ENCODE data around the gene BTN2A1.
"Not testable (repeated sequence)": the region's sequence is repeated elsewhere in the genome, so short reads cannot be mapped to it uniquely, and the experiment has no call there.

BTN2A1 gene

GRCh38 chr6:26457806-26458688 lies at the start of gene BTN2A1:
Gene BTN2A1 (plus strand): TSS chr6:26457955. CDS start chr6:26458637, 682 bp downstream.
- peak; percentile 65 for DNase-seq

- no peak for DNase-seq
These were observed 48.7 kb upstream of the BTN2A1 start for GRCh38 chr6:26408828-26409730.

- no peak for DNase-seq
These were observed 46.0 kb upstream of the BTN2A1 start for GRCh38 chr6:26411751-26412150.

DNA sequence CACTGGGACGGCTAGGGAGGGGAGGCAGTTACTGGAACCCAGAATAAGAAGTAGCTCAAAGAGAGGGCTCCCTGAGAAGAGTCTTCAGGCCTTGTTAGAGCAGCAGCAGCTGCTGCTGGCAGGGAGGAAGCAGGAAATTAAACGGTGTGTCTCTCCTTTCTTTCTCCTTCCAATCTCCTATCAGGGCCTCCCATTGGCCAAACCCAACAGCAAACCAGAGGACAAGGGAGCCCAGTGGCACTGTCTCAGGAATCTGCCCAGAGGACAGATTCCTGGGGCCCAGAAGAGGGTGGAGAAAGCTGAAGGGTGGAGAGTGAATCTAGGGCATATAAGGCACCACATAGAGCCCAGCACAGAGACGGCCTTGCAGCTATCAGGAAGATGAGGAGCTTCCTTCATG lies 45.5 kb upstream of the BTN2A1 start:
- no peak for DNase-seq

DNA sequence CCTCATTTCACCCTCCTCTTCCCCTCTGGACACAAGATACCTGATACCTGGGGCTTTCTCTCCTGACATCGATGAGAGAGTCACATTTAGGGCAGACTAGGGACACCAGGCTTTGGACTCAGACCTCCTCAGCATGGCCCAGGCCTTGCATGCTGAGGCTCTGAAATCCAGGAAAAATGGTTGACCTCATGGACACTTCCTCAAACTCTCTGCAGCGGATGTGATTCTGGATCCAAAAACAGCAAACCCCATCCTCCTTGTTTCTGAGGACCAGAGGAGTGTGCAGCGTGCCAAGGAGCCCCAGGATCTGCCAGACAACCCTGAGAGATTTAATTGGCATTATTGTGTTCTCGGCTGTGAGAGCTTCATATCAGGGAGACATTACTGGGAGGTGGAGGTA lies 44.8 kb upstream of the BTN2A1 start:
- no peak for DNase-seq

DNA sequence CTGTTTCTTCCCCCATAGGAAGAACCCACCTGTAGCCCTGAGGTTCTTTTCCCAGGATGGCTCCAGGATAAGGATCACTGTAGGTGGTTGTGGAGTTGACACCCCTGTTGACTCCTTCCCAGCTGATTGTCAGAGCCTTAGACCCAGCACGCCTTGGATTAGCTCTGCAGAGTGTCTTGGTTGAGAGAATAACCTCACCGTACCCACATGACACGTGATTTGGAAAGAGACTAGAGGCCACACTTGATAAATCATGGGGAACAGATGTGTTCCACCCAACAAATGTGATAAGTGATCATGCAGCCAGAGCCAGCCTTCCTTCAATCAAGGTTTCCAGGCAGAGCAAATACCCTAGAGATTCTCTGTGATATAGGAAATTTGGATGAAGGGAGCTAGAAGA lies 43.5 kb upstream of the BTN2A1 start:
- no peak for DNase-seq

DNA sequence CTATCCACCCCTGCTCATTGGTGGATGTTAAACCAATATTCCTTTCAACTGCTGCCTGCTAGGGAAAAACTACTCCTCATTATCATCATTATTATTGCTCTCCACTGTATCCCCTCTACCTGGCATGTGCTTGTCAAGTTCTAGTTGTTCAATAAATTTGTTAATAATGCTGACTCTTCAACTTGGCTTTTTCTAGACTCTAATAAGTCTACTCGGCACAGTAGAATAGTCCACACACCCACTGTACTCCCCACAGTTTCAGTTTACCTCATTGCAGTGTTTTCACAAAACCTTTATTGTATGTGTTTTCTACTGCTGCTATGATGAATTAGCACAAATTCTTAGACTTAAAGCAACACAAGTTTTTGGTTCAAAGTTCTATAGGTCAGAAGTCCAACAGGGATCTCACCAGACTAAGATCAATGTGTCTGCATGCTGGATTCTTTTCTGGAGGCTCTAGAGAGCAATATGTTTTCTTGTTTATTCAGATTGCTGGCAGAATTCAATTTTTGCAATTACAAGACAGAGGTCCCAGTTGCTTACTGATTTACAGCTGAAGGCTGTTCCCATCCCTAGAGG lies 42.6 kb upstream of the BTN2A1 start:
- no peak for DNase-seq

DNA sequence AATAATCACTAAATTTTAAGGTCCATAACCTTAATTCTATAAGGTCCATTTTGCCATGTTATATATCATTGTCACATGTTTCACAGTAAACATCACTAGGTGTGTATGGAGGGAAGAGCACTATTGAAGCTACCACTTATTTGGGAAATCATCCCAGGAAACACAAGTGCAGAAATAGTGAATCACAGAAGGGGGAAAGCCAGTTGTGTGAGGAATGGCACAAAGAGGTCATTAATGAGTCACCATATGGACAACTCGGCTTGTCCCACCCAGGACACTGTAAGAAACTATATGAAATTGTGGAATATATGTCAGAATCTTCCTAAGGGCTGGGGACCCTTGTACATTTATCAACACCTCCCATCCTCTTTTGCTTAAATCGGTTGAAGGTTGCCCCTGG lies 42.0 kb upstream of the BTN2A1 start:
- DNase-seq: no peak

- DNase-seq: no peak
These were observed 41.5 kb upstream of the BTN2A1 start for GRCh38 chr6:26416288-26416687.

- DNase-seq: not testable (repeated sequence)
These were observed 39.7 kb upstream of the BTN2A1 start for GRCh38 chr6:26418077-26418476.

GRCh38 chr6:26418795-26419194 lies 39.0 kb upstream of the BTN2A1 start:
- not testable (repeated sequence) for DNase-seq

DNA sequence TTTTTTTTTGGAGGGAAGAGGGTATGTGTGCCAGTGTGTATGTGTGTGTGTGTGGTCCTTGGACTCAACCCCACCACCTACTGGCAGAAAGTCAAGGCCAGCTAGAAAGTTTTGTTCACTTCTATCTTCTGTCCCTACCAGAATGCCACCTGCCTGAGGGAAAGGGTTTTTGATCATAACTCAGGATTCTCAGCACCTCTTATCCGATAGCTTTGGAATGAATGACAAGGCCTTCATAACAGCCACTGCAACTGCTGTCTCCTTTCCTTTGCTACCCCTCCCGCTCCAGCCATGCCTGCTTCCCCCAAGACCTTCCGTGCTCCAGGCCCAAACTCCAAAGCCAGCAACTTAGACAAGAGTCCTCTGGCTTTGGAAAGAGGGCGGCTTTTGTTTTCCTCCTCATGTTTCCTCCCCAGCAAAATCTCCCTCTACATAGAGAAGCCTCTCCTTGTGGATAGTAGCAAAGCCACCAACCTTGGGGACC lies 37.0 kb upstream of the BTN2A1 start:
- DNase-seq: peak; percentile 14

DNA sequence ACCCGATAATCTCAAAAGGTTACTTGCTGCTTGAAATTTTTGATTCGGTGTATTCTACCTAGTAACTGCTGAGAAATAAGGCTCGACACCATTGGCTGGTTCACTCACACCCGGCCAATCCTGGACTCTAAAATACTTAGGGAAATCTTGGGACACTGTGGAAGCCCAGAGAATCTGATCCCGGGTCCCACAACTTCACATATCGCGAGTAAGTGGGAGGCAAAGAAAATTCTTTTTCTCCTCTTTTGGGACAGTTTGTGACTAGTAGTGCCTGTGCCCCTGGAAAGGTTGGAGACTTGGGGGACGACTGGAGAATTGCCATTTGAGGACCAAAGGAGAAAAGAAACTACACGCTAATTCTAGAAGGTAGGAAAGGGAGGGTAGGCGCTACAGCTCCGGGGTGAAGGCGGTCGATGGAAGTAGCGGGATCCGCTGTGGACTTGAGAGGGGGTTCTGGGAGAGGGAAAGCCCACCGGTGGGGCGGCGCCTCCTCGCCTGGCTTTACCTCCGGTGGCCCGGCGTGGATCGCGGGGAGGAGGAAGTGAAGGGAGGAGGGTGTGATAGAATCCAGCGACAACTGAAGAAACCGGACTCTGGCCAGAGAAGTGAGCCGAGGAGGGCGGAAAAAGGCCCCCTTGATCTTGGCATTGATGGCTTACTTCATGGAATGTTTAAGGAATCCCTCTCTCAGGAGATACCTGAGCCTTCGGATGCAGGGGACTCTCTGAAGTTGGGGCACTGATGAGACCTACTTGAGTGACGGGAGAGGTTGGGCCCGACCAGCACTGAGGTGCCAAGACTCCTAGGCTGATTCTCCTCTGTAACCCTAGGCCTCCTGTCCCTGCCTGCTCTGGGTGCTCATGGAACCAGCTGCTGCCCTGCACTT lies 36.3 kb upstream of the BTN2A1 start:
- DNase-seq: peak; percentile 45

DNA sequence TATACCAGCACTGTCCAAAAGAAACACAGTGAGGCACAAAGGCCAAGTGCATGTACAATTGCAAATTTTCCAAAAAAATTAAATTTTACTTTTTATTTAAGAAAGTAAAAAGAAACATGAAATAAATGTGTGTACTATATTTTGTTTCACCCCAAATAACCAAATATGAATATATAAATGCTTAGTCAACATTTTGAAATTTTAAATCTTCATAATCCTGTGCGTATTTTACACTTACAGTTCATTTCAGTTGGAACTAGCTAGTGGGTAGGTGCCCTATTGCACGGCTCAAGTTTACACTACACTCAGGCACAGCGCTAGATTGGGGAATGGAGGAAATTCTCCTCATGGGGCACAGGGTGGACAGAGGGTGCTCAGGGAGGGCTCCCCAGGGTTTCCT lies 35.4 kb upstream of the BTN2A1 start:
- DNase-seq: no peak

GRCh38 chr6:26426691-26427450 lies 30.9 kb upstream of the BTN2A1 start:
- no peak for DNase-seq

- DNase-seq: no peak
These were observed 30.3 kb upstream of the BTN2A1 start for GRCh38 chr6:26427451-26427809.

GRCh38 chr6:26428206-26428605 lies 29.5 kb upstream of the BTN2A1 start:
- DNase-seq: no peak

- no peak for DNase-seq
These were observed 27.0 kb upstream of the BTN2A1 start for GRCh38 chr6:26430787-26431186.

DNA sequence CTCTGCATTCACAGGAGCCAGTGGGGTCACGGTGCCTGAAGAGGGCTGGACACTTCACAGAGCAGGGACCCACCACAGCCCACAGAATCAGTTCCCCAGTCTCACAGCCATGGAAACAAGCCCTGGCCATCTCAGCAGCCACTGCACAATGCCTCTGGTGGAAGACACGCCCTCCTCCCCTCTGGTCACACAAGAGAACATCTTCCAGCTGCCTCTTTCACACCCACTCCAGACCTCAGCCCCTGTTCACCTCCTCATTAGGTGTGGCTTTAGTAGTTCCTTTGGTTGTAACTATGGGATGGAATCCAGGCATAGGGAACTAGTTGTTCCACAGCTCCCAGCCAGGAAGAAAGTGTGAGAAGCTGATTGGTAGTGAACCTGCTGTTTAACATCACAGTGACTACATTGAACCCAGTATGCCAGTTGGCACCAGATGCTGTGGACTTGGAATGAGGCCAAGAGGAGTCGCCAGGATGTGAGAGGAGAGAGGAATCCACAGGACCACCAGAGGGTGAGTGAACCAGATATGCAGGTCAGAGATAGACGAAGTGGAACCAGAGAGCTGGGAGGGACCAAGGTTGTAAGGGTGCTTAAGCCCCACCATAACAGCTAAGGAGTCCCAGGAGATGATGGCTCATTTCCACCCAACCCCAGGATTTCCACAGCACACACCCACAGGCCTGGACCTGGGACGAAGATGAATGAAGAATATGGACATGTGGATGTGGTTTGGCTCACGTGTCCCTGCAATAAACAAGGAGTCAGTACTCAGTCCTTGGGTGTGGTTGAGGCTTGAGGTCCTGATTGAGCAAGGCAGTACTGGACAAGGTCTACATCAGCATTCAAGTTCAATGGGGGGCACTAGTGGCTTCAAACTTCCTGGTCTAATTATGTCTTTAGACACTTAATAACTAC lies 26.2 kb upstream of the BTN2A1 start:
- no peak for DNase-seq

- DNase-seq: no peak
These were observed 25.0 kb upstream of the BTN2A1 start for GRCh38 chr6:26432627-26433201.
